Activated CD4-positive, alpha-beta T cell treated with anti-CD3 and anti-CD28 coated beads, Interleukin-2, amount 50 U/mL, for 1 hour (primary cell): ENCODE results near the gene C16orf74.
A peak's percentile ranks its signal among the peaks of the same experiment; 100 is the strongest.

Source experiments
- DNase-seq: peaks from one replicate; pipeline ENCODE4 v3.0.0-alpha.2; 2020

Gene C16orf74

GRCh38 chr16:85689285-85689949, 61.5 kb downstream of the C16orf74 start:
- no peak for DNase-seq

GRCh38 chr16:85688586-85689284, 62.2 kb downstream of the C16orf74 start, which contains the start of gene GINS2:
GINS2 (minus strand) TSS chr16:85688954; CDS start chr16:85688898, 56 bp downstream.
- peak; percentile 87 for DNase-seq

- DNase-seq: no peak
These were observed 63.0 kb downstream of the C16orf74 start for GRCh38 chr16:85687651-85688471.

- DNase-seq: no peak
These were observed 63.8 kb downstream of the C16orf74 start for GRCh38 chr16:85686912-85687591.

- DNase-seq: no peak
These were observed 65.6 kb downstream of the C16orf74 start for GRCh38 chr16:85685251-85685650.

- DNase-seq: no peak
These were observed 67.5 kb downstream of the C16orf74 start for GRCh38 chr16:85683363-85683762.

GRCh38 chr16:85682516-85682915, 68.4 kb downstream of the C16orf74 start:
- no peak for DNase-seq

GRCh38 chr16:85681255-85681654, 69.6 kb downstream of the C16orf74 start:
- DNase-seq: no peak

GRCh38 chr16:85680352-85680944, 70.4 kb downstream of the C16orf74 start:
- no peak for DNase-seq

GRCh38 chr16:85679870-85680269, 71.0 kb downstream of the C16orf74 start:
- DNase-seq: no peak

GRCh38 chr16:85678821-85679220, 72.1 kb downstream of the C16orf74 start:
- no peak for DNase-seq

GRCh38 chr16:85678016-85678415, 72.9 kb downstream of the C16orf74 start:
- DNase-seq: no peak

- DNase-seq: no peak
These were observed 73.4 kb downstream of the C16orf74 start for GRCh38 chr16:85677383-85677967.

GRCh38 chr16:85676466-85676865, 74.4 kb downstream of the C16orf74 start:
- DNase-seq: no peak

GRCh38 chr16:85675251-85675874, 75.5 kb downstream of the C16orf74 start:
- no peak for DNase-seq

GRCh38 chr16:85674828-85675227, 76.1 kb downstream of the C16orf74 start:
- no peak for DNase-seq

- DNase-seq: no peak
These were observed 76.5 kb downstream of the C16orf74 start for GRCh38 chr16:85674418-85674755.

GRCh38 chr16:85673529-85674417, 77.1 kb downstream of the C16orf74 start:
- no peak for DNase-seq

- no peak for DNase-seq
These were observed 80.1 kb downstream of the C16orf74 start for GRCh38 chr16:85670840-85671239.

- DNase-seq: no peak
These were observed 82.0 kb downstream of the C16orf74 start for GRCh38 chr16:85668676-85669424.
